Ovary (tissue), 9 donors: ENCODE data around the gene GINM1. TPM values are rescaled to one million over a fixed set of nuclear protein-coding genes. Genes with fewer than 3 reads are reported as not detected.

Experiments used
- DNase-seq, 5 donors: peaks; one replicate each; pipeline ENCODE4 v3.0.0-alpha.2; 2019 to 2020
- H3K27ac ChIP-seq, 2 donors: fragments of 200-600 bp; one replicate each; pipeline versions ENCODE4 v1.5.1 to v1.8.0; 2019 to 2022
- H3K27me3 ChIP-seq: fragments of 200-600 bp; one replicate; pipeline ENCODE4 v1.8.0; 2022
- H3K36me3 ChIP-seq: fragments of 200-600 bp; sonication (generic); one replicate; pipeline ENCODE4 v1.5.1; 2019
- H3K4me1 ChIP-seq: one replicate; pipeline ENCODE4 v1.8.1; 2013; ENCODE audit warnings: mild to moderate bottlenecking, moderate library complexity; ENCODE audit not compliant: insufficient read depth
- H3K4me3 ChIP-seq: fragments of 200-600 bp; sonication (generic); one replicate; pipeline ENCODE4 v1.5.1; 2017
- H3K9me3 ChIP-seq, 2 donors: fragments of 200-600 bp in 1 of 2; sonication (generic) in 1 of 2; one replicate each; pipeline versions ENCODE4 v1.5.1 to v1.8.1; 2013 to 2019; ENCODE audit warnings: mild to moderate bottlenecking in 1 of 2, moderate library complexity in 1 of 2
- EP300 ChIP-seq: sonication (generic); formaldehyde crosslinking; IDR thresholded peaks from one replicate; pipeline ENCODE4 v1.6.1; 2017; ENCODE audit warnings: antibody characterized with exemption
- POLR2A ChIP-seq: fragments of 450-650 bp; IDR thresholded peaks from one replicate; pipeline ENCODE4 v1.6.1; 2017; ENCODE audit warnings: antibody characterized with exemption, mild to moderate bottlenecking, moderate library complexity
- WGBS, 3 donors: extraction: QIAGEN DNeasy Blood & Tissue Kit in 1 of 3; methylation state at CpG; one replicate each; pipeline versions ENCODE4 v1.1.5 to v1.1.7; 2013 to 2017; 5-methylcytosine and 5-hydroxymethylcytosine counted together
- intact Hi-C, 4 donors: fragments of 100-400 bp; cut with DNase I; formaldehyde crosslinking; loops; one replicate each; pipeline versions ENCODE4 v1.11.0 to v1.15.1; 2022 to 2023
- polyA plus RNA-seq, 2 donors: library from polyadenylated mRNA; stranded (reverse); fragments of 200-250 nt in 1 of 2; fragments of 350-450 nt in 1 of 2; fragmentation: Illumina TruSeq in 1 of 2; extraction: RNeasy Lipid Tissue Mini Kit (QIAGEN cat#74804) in 1 of 2; gene quantifications; one replicate each; pipeline ENCODE4 v1.2.3, GENCODE V29; 2013 to 2014
- small RNA-seq: library from RNA; depleted of rRNA; stranded (forward); fragments of <200 nt; gene quantifications from one replicate; pipeline ENCODE3, GENCODE V24; 2016
- total RNA-seq, 7 donors: library from RNA; depleted of rRNA in 2 of 7; stranded (reverse); fragments of >200 nt in 2 of 7; fragmentation: NEBNext Ultra II Directional in 3 of 7; extraction: Animal tissue kit (Norgen Biotek cat#: 25700) in 3 of 7; gene quantifications; one replicate each; pipeline versions ENCODE4 v1.1.0 to v1.2.4, GENCODE V29; 2016 to 2023
- TF ChIP-seq, protein P1 (sequence below), 3 donors: fragments of 450-650 bp in 2 of 3; fragments of 200-600 bp in 1 of 3; IDR thresholded peaks; one replicate each; pipeline versions ENCODE4 v1.5.1 to v1.8.0; 2016 to 2022; ENCODE audit warnings: antibody characterized with exemption in 3 of 3, mild to moderate bottlenecking in 1 of 3
- donor health status: DM: no; HTN: no; CAD: no; lungs with moderate emphysema.
- donor health status: DM: no; HTN: no; CAD: no.
- donor health status: Bipolar disorder and iron deficiency.
- donor health status: DM: yes; HTN: yes; CAD: no.
- donor health status: DM: no; HTN: no; CAD: no.
- donor health status: DM: yes; HTN: yes; CAD: no.

GINM1 gene
- total and polyA plus RNA-seq, 9 donors, result 50.4 to 82.6 (median 62.9) TPM

DNA sequence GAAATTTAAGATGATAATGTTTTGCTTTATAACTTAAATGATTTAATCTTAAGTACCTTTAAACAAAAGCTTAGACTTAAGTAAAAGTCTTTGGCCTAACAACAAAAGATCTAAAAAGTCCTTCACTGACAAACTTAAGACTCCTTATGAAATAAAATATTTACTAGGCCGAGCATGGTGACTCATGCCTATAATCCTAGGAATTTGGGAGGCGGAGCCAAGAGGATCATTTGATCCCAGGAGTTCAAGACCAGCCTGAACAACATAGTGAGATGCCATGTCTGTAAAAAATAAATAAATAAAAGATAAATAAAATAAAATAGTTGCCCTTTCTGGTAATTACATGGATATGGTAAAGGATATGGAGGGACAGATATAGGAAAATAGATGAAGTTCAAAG lies 69.9 kb downstream of the GINM1 start:
- intact Hi-C loops, result no loop called here
- DNase-seq, result no peak
- Histone ChIP-seq H3K4me1 (no peaks in the 10 kb centered on the region), H3K27me3 (no peaks in the 10 kb centered on the region), H3K9me3 (no peaks in the 10 kb centered on the region), H3K36me3 (no peaks in the 10 kb centered on the region), H3K4me3 (no peak overlapping the region), H3K27ac (no peak overlapping the region)
- TF ChIP-seq POLR2A, result no peak
- TF ChIP-seq, protein P1, sequence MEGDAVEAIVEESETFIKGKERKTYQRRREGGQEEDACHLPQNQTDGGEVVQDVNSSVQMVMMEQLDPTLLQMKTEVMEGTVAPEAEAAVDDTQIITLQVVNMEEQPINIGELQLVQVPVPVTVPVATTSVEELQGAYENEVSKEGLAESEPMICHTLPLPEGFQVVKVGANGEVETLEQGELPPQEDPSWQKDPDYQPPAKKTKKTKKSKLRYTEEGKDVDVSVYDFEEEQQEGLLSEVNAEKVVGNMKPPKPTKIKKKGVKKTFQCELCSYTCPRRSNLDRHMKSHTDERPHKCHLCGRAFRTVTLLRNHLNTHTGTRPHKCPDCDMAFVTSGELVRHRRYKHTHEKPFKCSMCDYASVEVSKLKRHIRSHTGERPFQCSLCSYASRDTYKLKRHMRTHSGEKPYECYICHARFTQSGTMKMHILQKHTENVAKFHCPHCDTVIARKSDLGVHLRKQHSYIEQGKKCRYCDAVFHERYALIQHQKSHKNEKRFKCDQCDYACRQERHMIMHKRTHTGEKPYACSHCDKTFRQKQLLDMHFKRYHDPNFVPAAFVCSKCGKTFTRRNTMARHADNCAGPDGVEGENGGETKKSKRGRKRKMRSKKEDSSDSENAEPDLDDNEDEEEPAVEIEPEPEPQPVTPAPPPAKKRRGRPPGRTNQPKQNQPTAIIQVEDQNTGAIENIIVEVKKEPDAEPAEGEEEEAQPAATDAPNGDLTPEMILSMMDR (IDR thresholded peaks at IDR 0.05), result no peak
- TF ChIP-seq EP300, result no peak
- WGBS, 3 donors, result 56 to 58% (median 56%) methylated on average over 2 of the region's 2 CpGs

Small RNA genes within 50 kb of the gene (small RNA-seq; reads per million reads assigned to genes)
- gene RF00019, result not detected
- gene RF00410, result not detected
- not detected for gene RNU7-3P

Other genes with a start within 250 kb of the GINM1 start
- gene TAB2, start 248.7 kb upstream of the GINM1 start, total RNA-seq, result 10 to 100 TPM; 47.2 to 75.9 (median 62.6) TPM
- 10 to 100 TPM; 39.6 to 65.4 TPM for gene TAB2, start 248.7 kb upstream of the GINM1 start, polyA plus RNA-seq
- 1 to 10 TPM; 1.2 to 5.0 (median 3.4) TPM for gene SUMO4, start 166.1 kb upstream of the GINM1 start, total RNA-seq
- under 1 TPM; 0.11 to 0.53 TPM for gene SUMO4, start 166.1 kb upstream of the GINM1 start, polyA plus RNA-seq
- 1 to 10 TPM in 1 of 7 donors, under 1 TPM in 6; 0.15 to 1.3 (median 0.60) TPM for gene ZC3H12D, start 81.4 kb upstream of the GINM1 start, total RNA-seq
- under 1 TPM; 0.18 to 0.45 TPM for gene ZC3H12D, start 81.4 kb upstream of the GINM1 start, polyA plus RNA-seq
- gene PPIL4, start 20.3 kb upstream of the GINM1 start, total RNA-seq, result 10 to 100 TPM; 35.1 to 50.6 (median 39.5) TPM
- 10 to 100 TPM; 29.4 to 32.5 TPM for gene PPIL4, start 20.3 kb upstream of the GINM1 start, polyA plus RNA-seq
- gene KATNA1, start 82.3 kb downstream of the GINM1 start, total RNA-seq, result 10 to 100 TPM; 10.6 to 21.3 (median 18.3) TPM
- gene KATNA1, start 82.3 kb downstream of the GINM1 start, polyA plus RNA-seq, result 10 to 100 TPM; 21.4 to 31.4 TPM
- gene LATS1, start 151.7 kb downstream of the GINM1 start, total RNA-seq, result 10 to 100 TPM; 19.6 to 46.0 (median 36.4) TPM
- 10 to 100 TPM; 10.7 to 19.1 TPM for gene LATS1, start 151.7 kb downstream of the GINM1 start, polyA plus RNA-seq
- gene NUP43, start 180.2 kb downstream of the GINM1 start, total RNA-seq, result 10 to 100 TPM; 14.2 to 37.3 (median 26.0) TPM
- gene NUP43, start 180.2 kb downstream of the GINM1 start, polyA plus RNA-seq, result 10 to 100 TPM in 1 of 2 donors, 1 to 10 TPM in 1; 8.9 to 20.2 TPM
- gene PCMT1, start 183.4 kb downstream of the GINM1 start, total RNA-seq, result 10 to 100 TPM; 48.1 to 61.8 (median 54.7) TPM
- 10 to 100 TPM; 49.5 to 71.8 TPM for gene PCMT1, start 183.4 kb downstream of the GINM1 start, polyA plus RNA-seq